Measurements from ENCODE around the gene ANKFN1.

DNA sequence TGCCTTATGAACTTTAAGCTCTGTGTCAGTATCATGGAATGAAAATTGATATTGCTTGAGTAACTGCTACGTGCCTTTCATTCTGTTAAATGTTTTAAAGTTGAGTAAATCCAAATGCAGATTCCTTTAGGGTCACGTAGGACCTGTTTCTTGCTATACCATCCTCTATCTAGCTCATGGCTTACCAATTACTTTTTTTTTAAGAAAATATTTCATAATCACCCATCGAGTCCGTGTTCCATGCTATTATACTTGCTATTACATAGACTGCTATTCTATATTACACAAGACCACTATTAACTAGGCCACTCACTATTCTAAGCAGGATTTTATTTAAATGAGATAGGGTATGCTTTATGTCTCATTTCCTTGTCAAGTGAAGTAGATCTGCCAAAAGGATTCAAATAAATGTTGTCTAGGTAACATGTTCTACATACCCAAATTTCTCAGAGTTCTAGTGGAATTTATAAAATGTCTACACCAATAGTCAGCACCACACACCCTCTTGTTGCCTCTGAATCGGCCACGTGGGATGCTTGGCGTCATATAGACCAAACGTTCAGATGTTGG lies 11.9 kb downstream of the ANKFN1 start:
- TF ChIP-seq, protein P1, sequence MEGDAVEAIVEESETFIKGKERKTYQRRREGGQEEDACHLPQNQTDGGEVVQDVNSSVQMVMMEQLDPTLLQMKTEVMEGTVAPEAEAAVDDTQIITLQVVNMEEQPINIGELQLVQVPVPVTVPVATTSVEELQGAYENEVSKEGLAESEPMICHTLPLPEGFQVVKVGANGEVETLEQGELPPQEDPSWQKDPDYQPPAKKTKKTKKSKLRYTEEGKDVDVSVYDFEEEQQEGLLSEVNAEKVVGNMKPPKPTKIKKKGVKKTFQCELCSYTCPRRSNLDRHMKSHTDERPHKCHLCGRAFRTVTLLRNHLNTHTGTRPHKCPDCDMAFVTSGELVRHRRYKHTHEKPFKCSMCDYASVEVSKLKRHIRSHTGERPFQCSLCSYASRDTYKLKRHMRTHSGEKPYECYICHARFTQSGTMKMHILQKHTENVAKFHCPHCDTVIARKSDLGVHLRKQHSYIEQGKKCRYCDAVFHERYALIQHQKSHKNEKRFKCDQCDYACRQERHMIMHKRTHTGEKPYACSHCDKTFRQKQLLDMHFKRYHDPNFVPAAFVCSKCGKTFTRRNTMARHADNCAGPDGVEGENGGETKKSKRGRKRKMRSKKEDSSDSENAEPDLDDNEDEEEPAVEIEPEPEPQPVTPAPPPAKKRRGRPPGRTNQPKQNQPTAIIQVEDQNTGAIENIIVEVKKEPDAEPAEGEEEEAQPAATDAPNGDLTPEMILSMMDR (IDR thresholded peaks at IDR 0.05), result no peak
- no peak for TF ChIP-seq POLR2A (IDR thresholded peaks at IDR 0.05; ENCODE audit: low read depth)
- TF ChIP-seq EP300 (IDR thresholded peaks at IDR 0.05), result no peak
- TF ChIP-seq POLR2AphosphoS5 (IDR thresholded peaks at IDR 0.05), result no peak
